Measurements from ENCODE around the gene FBXL19.

The FBXL19 gene

GRCh38 chr16:30991052-30991451 lies 67.7 kb downstream of the FBXL19 start:
- no peak for DNase-seq

- DNase-seq, result no peak
Observed at GRCh38 chr16:30992276-30992780, 69.0 kb downstream of the FBXL19 start.

DNA sequence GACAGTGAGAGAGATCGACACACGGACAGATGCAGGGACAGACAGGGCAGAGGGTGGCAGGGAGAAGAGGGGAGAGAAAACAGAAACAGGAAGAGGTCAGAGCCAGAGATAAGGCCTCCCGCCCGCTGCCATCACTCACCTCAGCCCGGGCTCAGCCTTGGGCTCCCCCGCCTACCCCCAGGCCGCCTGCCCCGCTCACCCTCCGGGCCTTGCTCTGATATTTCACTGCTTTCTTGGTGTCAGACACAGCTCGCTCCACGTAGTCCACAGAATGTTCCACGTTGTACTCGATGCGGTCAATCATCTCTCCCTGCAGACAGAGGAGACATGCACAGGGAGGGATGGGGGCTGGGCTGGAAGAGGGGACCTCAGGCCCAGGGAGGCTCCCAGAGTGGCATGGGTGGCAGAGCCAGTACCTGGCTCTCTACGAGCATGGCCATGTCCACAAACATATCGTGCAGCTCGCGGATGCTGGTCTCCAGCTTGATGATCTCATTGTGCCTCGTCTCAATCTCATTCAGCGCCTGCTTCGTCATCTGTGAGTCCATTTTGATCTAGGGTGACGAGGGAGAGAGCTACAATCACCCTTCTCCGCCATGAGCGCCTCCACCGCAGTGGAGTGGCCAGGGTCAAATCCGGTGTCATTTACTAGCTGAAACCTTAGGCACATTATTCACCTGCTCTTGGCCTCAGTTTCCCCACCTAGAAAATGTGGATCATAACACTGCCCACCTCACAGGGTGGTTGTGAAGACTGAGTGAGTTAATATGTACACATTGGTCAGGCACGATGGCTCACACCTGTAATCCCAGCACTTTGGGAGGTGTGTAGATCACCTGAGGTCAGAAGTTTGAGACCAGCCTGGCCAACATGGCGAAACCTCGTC lies 69.8 kb downstream of the FBXL19 start:
- DNase-seq, result no peak

DNA sequence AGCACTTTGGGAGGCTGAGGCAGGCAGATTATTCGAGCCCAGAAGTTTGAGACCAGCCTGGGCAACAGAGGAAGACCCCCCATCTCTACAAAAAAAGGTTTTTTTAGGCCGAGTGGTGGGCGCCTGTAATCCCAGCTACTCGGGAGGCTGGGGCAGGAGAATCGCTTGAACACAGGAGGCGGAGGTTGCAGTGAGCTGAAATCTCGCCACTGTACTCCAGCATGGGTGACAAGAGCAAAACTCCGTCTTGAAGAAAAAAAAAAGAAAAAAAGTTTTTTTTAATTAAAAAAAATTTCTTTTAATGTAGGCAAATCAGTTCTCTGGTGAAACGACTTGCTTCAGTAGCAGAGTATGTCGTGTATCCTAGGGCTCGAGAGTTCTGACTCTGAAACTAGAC lies 72.6 kb downstream of the FBXL19 start:
- no peak for DNase-seq

GRCh38 chr16:30996324-30996984 lies 73.1 kb downstream of the FBXL19 start:
- DNase-seq, result no peak

- peak; percentile 78 for DNase-seq
Observed at GRCh38 chr16:30996985-30997724, 73.8 kb downstream of the FBXL19 start.

DNA sequence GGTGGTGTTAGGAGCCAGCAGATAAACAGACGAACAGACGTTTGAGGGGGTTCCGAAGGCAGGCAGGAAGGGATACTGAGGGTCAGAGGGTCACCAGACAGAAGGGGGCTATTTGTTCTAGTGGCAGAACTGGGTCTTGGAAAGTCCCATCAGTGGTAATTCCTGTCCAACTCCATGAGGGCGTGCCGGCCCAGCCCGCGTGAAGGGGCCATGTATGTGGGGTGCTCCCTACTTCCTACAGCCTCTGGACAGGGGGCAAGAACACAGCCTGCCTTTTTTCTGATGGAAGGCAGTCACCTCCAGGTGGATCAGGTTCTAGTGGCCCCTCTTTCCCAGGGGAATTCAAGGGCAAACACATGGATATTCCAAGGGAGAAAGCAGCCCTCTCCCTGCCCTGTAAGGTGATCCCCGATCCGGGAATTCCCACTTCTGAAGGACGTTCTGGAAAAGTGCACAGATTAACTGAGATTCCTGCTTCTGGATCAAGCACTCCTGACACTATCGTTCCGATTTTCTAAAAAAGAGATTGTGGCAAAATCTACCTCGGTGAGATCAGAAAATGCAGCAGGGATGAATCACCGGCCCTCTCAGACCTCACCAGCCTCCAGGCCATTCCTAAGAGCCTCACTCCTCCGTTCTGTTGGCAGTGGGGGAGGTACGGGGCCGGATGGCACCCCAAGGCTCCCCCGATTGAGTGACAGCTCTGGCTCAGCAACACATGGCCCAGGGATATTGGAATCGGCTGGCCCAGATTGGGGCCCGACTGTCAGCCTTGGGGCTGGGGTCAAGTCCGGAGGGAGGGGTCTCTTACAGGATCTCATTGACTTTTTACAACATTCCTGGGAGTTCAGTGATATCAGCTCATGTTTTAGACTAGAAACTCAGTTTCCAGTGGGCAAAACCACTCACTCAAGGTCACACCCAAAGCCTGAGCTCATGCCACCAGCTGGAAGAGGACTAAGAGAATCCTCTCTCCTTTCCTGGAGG lies 74.6 kb downstream of the FBXL19 start:
- DNase-seq, result no peak
